Parathyroid adenoma (tissue), 2 donors: ENCODE measurements around the gene B4GALNT2.
"Not testable (repeated sequence)": the region's sequence is repeated elsewhere in the genome, so short reads cannot be mapped to it uniquely, and the experiment has no call there.

ENCODE experiments used
- H2AFZ ChIP-seq: fragments of 300-600 bp; sonication (generic); one replicate; pipeline ENCODE4 v1.7.0; 2017; ENCODE audit warnings: antibody characterized with exemption, mild to moderate bottlenecking
- H3K27ac ChIP-seq: fragments of 300-600 bp; sonication (generic); one replicate; pipeline ENCODE4 v1.7.0; 2017
- H3K27me3 ChIP-seq: fragments of 300-600 bp; sonication (generic); one replicate; pipeline ENCODE4 v1.7.0; 2017; ENCODE audit warnings: low read length; ENCODE audit not compliant: control insufficient read depth, insufficient read depth
- H3K36me3 ChIP-seq: fragments of 300-600 bp; sonication (generic); one replicate; pipeline ENCODE4 v1.7.0; 2017; ENCODE audit warnings: low read length; ENCODE audit not compliant: control insufficient read depth, insufficient read depth
- H3K4me1 ChIP-seq: fragments of 300-600 bp; sonication (generic); one replicate; pipeline ENCODE4 v1.7.0; 2017; ENCODE audit warnings: control low read depth
- H3K4me2 ChIP-seq: fragments of 300-600 bp; sonication (generic); one replicate; pipeline ENCODE4 v1.7.0; 2017; ENCODE audit warnings: low read length
- H3K4me3 ChIP-seq: fragments of 300-600 bp; sonication (generic); one replicate; pipeline ENCODE4 v1.7.0; 2017; ENCODE audit warnings: low read depth, low read length
- H3K79me2 ChIP-seq: fragments of 300-600 bp; sonication (generic); one replicate; pipeline ENCODE4 v1.7.0; 2017; ENCODE audit warnings: control low read depth
- H3K9ac ChIP-seq: fragments of 300-600 bp; sonication (generic); one replicate; pipeline ENCODE4 v1.7.0; 2017; ENCODE audit warnings: mild to moderate bottlenecking
- H3K9me3 ChIP-seq: fragments of 300-600 bp; sonication (generic); one replicate; pipeline ENCODE4 v1.7.0; 2017; ENCODE audit warnings: low read length; ENCODE audit not compliant: control insufficient read depth
- CTCF ChIP-seq: fragments of 300-600 bp; sonication (generic); IDR thresholded peaks from one replicate; pipeline ENCODE4 v1.7.0; 2017; ENCODE audit warnings: antibody characterized with exemption, mild to moderate bottlenecking
- donor health status: primary hyperparathyroidism.

B4GALNT2 gene

GRCh38 chr17:49165143-49165542 is 32.6 kb downstream of the B4GALNT2 start:
- H3K27ac ChIP-seq = no peak overlapping the region
- no peaks in the 10 kb centered on the region for H3K4me1 ChIP-seq
- H3K4me3 ChIP-seq = no peak overlapping the region
- no peak for TF ChIP-seq CTCF
- no peaks in the 10 kb centered on the region for H3K36me3 ChIP-seq
- no peak overlapping the region for H2AFZ ChIP-seq
- no peaks in the 10 kb centered on the region for H3K27me3 ChIP-seq
- no peak overlapping the region for H3K4me2 ChIP-seq
- H3K79me2 ChIP-seq = no peaks in the 10 kb centered on the region
- H3K9ac ChIP-seq = no peak overlapping the region
- H3K9me3 ChIP-seq = no peaks in the 10 kb centered on the region

GRCh38 chr17:49168706-49169105 is 36.1 kb downstream of the B4GALNT2 start:
- Histone ChIP-seq H3K4me1 (no peaks in the 10 kb centered on the region), H3K36me3 (no peaks in the 10 kb centered on the region), H2AFZ (no peak overlapping the region), H3K9me3 (no peaks in the 10 kb centered on the region), H3K27ac (no peak overlapping the region), H3K9ac (no peak overlapping the region), H3K4me2 (no peak overlapping the region), H3K27me3 (no peaks in the 10 kb centered on the region), H3K79me2 (no peaks in the 10 kb centered on the region), H3K4me3 (no peak overlapping the region)
- TF ChIP-seq CTCF = no peak

GRCh38 chr17:49170216-49170615 is 37.6 kb downstream of the B4GALNT2 start:
- no peaks in the 10 kb centered on the region for H3K9me3 ChIP-seq
- H3K4me3 ChIP-seq = no peak overlapping the region
- H3K27me3 ChIP-seq = no peaks in the 10 kb centered on the region
- H3K27ac ChIP-seq = no peak overlapping the region
- H3K4me1 ChIP-seq = no peaks in the 10 kb centered on the region
- no peak for TF ChIP-seq CTCF
- no peak overlapping the region for H2AFZ ChIP-seq
- H3K36me3 ChIP-seq = no peaks in the 10 kb centered on the region
- no peaks in the 10 kb centered on the region for H3K79me2 ChIP-seq
- no peak overlapping the region for H3K4me2 ChIP-seq
- H3K9ac ChIP-seq = no peak overlapping the region

GRCh38 chr17:49170711-49171110 is 38.1 kb downstream of the B4GALNT2 start:
- not testable (repeated sequence) for H3K79me2 ChIP-seq, H3K4me2 ChIP-seq, H3K27ac ChIP-seq, H3K9me3 ChIP-seq, H3K9ac ChIP-seq, H2AFZ ChIP-seq, H3K36me3 ChIP-seq, H3K4me3 ChIP-seq, H3K27me3 ChIP-seq, H3K4me1 ChIP-seq

- not testable (repeated sequence) for H3K4me2 ChIP-seq, H3K4me3 ChIP-seq, H3K9ac ChIP-seq, H3K79me2 ChIP-seq, H2AFZ ChIP-seq, H3K36me3 ChIP-seq, H3K27me3 ChIP-seq, H3K9me3 ChIP-seq, H3K4me1 ChIP-seq, H3K27ac ChIP-seq
Observed at GRCh38 chr17:49175978-49176377, 43.4 kb downstream of the B4GALNT2 start.

GRCh38 chr17:49180303-49180702 is 47.7 kb downstream of the B4GALNT2 start:
- Histone ChIP-seq H3K9me3 (peaks cover 4% of the 10 kb centered on the region), H3K36me3 (no peaks in the 10 kb centered on the region), H3K79me2 (no peaks in the 10 kb centered on the region), H3K4me2 (no peak overlapping the region), H3K4me1 (no peaks in the 10 kb centered on the region), H3K27ac (no peak overlapping the region), H3K9ac (no peak overlapping the region), H2AFZ (no peak overlapping the region), H3K27me3 (no peaks in the 10 kb centered on the region), H3K4me3 (no peak overlapping the region)
- TF ChIP-seq CTCF = peak; percentile 76
